Right cardiac atrium (tissue), 5 donors: Measurements from ENCODE around the gene ATP6AP1. TPM values are rescaled to one million over a fixed set of nuclear protein-coding genes. Genes with fewer than 3 reads are reported as not detected.
A peak's percentile ranks its signal among the peaks of the same experiment; 100 is the strongest.
"Not testable (repeated sequence)": the region's sequence is repeated elsewhere in the genome, so short reads cannot be mapped to it uniquely, and the experiment has no call there.

Experiments used
- ATAC-seq, 2 donors: fragments of 200-7000 bp; cut with Tn5 transposase; one replicate each; pipeline versions ENCODE4 v1.8.0 to v1.9.1; 2020; ENCODE audit warnings: moderate library complexity in 2 of 2, mild to moderate bottlenecking in 1 of 2
- DNase-seq, 3 donors: peaks; one replicate each; pipeline ENCODE4 v3.0.0-alpha.2; 2020
- H3K27ac ChIP-seq: one replicate; pipeline ENCODE4 v1.5.1; 2013; ENCODE audit warnings: mild to moderate bottlenecking, low read length, control low read depth, moderate library complexity
- H3K27me3 ChIP-seq: one replicate; pipeline ENCODE4 v1.6.1; 2013; ENCODE audit not compliant: control insufficient read depth, insufficient read depth
- H3K4me1 ChIP-seq: one replicate; pipeline ENCODE4 v1.6.1; 2013; ENCODE audit warnings: low read length; ENCODE audit not compliant: control insufficient read depth, insufficient read depth
- H3K4me3 ChIP-seq: one replicate; pipeline ENCODE4 v1.5.1; 2013; ENCODE audit warnings: low read length, control low read depth
- H3K9me3 ChIP-seq: one replicate; pipeline ENCODE4 v1.6.1; 2013; ENCODE audit warnings: low read length; ENCODE audit not compliant: control insufficient read depth
- WGBS: extraction: QIAGEN DNeasy Blood & Tissue Kit; methylation state at CpG from one replicate; pipeline ENCODE4 v1.1.7; 2013; 5-methylcytosine and 5-hydroxymethylcytosine counted together
- intact Hi-C, 4 donors: fragments of 100-400 bp; cut with DNase I; formaldehyde crosslinking; loops; one replicate each; pipeline versions ENCODE4 v1.11.0 to v1.14.0; 2022 to 2023
- polyA plus RNA-seq: library from polyadenylated mRNA; stranded (reverse); fragments of 200-250 nt; gene quantifications from one replicate; pipeline ENCODE4 v1.2.3, GENCODE V29; 2013
- total RNA-seq, 4 donors: library from RNA; stranded (reverse); fragmentation: NEBNext Ultra II Directional; extraction: Animal tissue kit (Norgen Biotek cat#: 25700); gene quantifications; one replicate each; pipeline ENCODE4 v1.2.1, GENCODE V29; 2021
- donor health status: healthy with polysubstance abuse.
- donor health status: DM: no; HTN: yes; CAD: no.
- donor health status: DM: no; HTN: no; CAD: no.
- donor health status: DM: no; HTN: yes; CAD: no; lungs with severe emphysema.
- donor health status: DM: yes; HTN: yes; CAD: no.

The ATP6AP1 gene
- total and polyA plus RNA-seq, 5 donors: 63.1 to 83.8 (median 74.0) TPM

GRCh38 chrX:154384284-154384892 is 44.1 kb upstream of the ATP6AP1 start:
- intact Hi-C loops: no loop called here
- ATAC-seq (no peak), DNase-seq (peak in 2 of 3 donors; percentile 47 to 76)
- Histone ChIP-seq H3K27ac (no peak overlapping the region), H3K4me3 (no peak overlapping the region), H3K27me3 (no peaks in the 10 kb centered on the region), H3K4me1 (no peaks in the 10 kb centered on the region), H3K9me3 (no peaks in the 10 kb centered on the region)
- 45% methylated on average over 8 of the region's 8 CpGs for WGBS

DNA sequence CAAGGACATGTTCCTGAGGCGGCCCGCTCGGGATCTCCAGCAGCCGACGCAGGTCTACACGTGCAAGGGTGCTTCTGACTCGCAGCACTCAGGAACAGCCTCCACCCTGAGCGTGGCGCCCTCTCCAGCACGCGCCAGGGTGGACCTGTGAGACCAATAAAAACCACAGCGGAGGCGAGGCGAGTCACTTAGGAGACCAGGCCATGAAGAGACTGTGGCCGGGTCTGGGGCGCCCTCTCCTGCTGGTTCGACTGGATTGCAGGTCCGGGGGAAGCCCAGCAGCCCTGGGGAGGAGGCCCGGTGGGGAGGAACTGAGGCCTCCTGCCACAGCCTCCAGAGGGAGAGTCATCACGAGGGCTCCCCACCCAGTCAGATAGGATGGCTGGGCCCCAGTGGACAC is 40.4 kb upstream of the ATP6AP1 start:
- intact Hi-C loops, H3K4me3 ChIP-seq: not testable (repeated sequence)
- ATAC-seq: peak; percentile 6 to 13

GRCh38 chrX:154388649-154389048 is 39.8 kb upstream of the ATP6AP1 start:
- H3K27ac ChIP-seq, H3K27me3 ChIP-seq, H3K4me1 ChIP-seq, DNase-seq, H3K9me3 ChIP-seq, H3K4me3 ChIP-seq, intact Hi-C loops: not testable (repeated sequence)
- WGBS: no CpG with 5 or more reads among the region's 16 CpGs
- peak in 1 of 2 donors; percentile 2 for ATAC-seq

More for the DNA sequence above, 40.4 kb upstream of the ATP6AP1 start:
- H3K9me3 ChIP-seq, H3K4me1 ChIP-seq, H3K27me3 ChIP-seq, H3K27ac ChIP-seq, DNase-seq: not testable (repeated sequence)
- no CpG with 5 or more reads among the region's 20 CpGs for WGBS

- DNase-seq, H3K4me3 ChIP-seq, H3K9me3 ChIP-seq, intact Hi-C loops, H3K4me1 ChIP-seq, H3K27me3 ChIP-seq: not testable (repeated sequence)
- peak overlapping the region; percentile 58 for H3K27ac ChIP-seq
- WGBS: 4% methylated on average over 4 of the region's 121 CpGs
- ATAC-seq: peak; percentile 89 to 92
These were observed 38.4 kb upstream of the ATP6AP1 start for GRCh38 chrX:154389812-154390747.

DNA sequence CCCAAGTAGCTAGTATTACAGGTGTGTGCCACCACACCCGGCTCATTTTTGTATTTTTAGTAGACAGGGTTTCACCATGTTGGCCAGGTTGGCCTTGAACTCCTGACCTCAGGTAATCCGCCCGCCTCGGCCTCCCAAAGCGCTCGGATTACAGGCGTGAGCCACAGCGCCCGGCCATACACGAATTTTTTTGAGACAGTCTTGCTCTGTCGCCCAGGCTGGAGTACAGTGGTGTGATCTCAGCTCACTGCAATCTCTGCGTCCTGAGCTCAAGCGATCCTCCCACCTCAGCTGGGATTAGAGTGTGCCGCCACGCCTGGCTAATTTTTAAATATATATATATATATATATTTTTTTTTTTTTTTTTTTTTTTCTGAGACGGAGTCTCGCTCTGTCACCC is 32.1 kb upstream of the ATP6AP1 start:
- H3K27ac ChIP-seq, intact Hi-C loops, H3K4me3 ChIP-seq, ATAC-seq, H3K4me1 ChIP-seq, H3K9me3 ChIP-seq, H3K27me3 ChIP-seq, DNase-seq: not testable (repeated sequence)
- WGBS: 91% methylated on average over 15 of the region's 17 CpGs

DNA sequence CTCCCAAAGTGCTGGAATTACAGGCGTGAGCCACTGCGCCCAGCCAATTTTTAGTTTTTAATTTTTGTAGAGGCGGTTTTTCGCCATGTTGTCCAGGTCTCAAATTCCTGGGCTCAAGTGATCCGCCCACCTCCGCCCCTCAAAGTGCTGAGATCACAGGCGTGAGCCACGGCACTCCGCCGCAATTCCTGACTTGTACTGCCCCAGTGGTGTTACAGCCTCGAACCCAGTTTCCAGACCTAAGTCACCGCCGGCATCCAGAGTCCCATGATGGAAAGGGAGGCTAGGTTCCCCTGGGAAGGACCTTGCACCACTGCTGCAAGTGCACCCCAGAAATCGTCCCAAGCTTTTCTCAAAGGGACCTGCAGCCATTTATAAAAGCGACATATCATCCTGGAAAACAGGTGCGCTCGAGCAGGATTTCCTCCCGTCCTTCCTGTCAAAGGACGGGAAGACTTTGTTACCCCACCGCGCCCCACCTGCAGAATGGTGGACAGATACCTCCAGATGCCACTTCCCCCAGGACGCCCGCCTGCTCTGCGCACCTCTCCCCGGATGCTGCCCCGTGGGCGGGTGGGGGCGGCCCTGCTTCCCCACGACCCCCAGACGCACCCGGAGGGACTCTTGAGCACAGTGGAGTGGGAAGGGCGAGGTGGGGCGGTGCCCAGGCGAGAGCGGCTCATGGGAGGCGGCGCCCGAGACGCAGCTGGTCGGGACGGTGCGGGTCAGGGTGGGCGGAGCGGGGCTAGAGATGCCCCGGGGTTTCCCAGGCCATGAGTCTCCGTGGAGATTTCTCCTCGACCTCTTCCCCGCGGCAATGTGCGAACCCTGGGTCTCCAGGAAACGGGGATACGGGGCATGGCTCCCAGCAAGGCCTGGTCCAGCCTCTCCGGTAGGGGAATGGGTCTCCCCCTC is 31.2 kb upstream of the ATP6AP1 start:
- Histone ChIP-seq H3K27ac (peak overlapping the region; percentile 98), H3K27me3 (no peaks in the 10 kb centered on the region), H3K4me1 (peaks cover 2% of the 10 kb centered on the region), H3K4me3 (peak overlapping the region; percentile 42), H3K9me3 (no peaks in the 10 kb centered on the region)
- ATAC-seq: peak; percentile 91
- intact Hi-C loops: no loop called here
- DNase-seq: peak; percentile 86 to 93 (median 92)
- WGBS: 4% methylated on average over 43 of the region's 53 CpGs

- WGBS: under 1% methylated on average over 69 of the region's 69 CpGs
- intact Hi-C loops: no loop called here
These were observed 30.4 kb upstream of the ATP6AP1 start, which contains the start of gene RPL10 for GRCh38 chrX:154397888-154398667. RPL10 (plus strand) TSS chrX:154398377; CDS start chrX:154398520, 143 bp downstream.

GRCh38 chrX:154398668-154399526 is 29.6 kb upstream of the ATP6AP1 start:
- DNase-seq (peak; percentile 86 to 94 (median 94)), ATAC-seq (peak; percentile 49 to 61)
- Histone ChIP-seq H3K4me1 (peaks cover 2% of the 10 kb centered on the region), H3K4me3 (peak overlapping the region; percentile 99), H3K27me3 (no peaks in the 10 kb centered on the region), H3K9me3 (no peaks in the 10 kb centered on the region), H3K27ac (peak overlapping the region; percentile 100)
- 1% methylated on average over 49 of the region's 49 CpGs for WGBS
- intact Hi-C loops: no loop called here

More at GRCh38 chrX:154397888-154398667, 30.4 kb upstream of the ATP6AP1 start, which contains the start of gene RPL10:
- Histone ChIP-seq H3K27me3 (no peaks in the 10 kb centered on the region), H3K4me3 (peak within 1 kb of the TSS; percentile 99), H3K9me3 (no peaks in the 10 kb centered on the region), H3K27ac (peak within 1 kb of the TSS; percentile 100), H3K4me1 (peaks cover 2% of the 10 kb centered on the region)
- peak; percentile 91 to 93 for ATAC-seq
- DNase-seq: peak; percentile 95 to 98 (median 97)

- ATAC-seq (no peak), DNase-seq (no peak)
- Histone ChIP-seq H3K4me3 (peak overlapping the region; percentile 99), H3K27me3 (no peaks in the 10 kb centered on the region), H3K27ac (peak overlapping the region; percentile 100), H3K9me3 (no peaks in the 10 kb centered on the region), H3K4me1 (peaks cover 2% of the 10 kb centered on the region)
- 36% methylated on average over 14 of the region's 14 CpGs for WGBS
- intact Hi-C loops: loop anchor here in 1 of 4 donors (10.0 kb wide), 1 partner anchor 115 kb away; the partner anchor contains the start of gene FAM3A
These were observed 28.7 kb upstream of the ATP6AP1 start for GRCh38 chrX:154399527-154400368.
